A549 (cell line): ENCODE data around the gene AUH. TPM values are rescaled to one million over a fixed set of nuclear protein-coding genes. Genes with fewer than 3 reads are reported as not detected.

Source experiments
- ATAC-seq, 2 experiments: fragments of 200-7000 bp in 1 of 2; fragments of >200 bp in 1 of 2; cut with Nextera tagmentation in 1 of 2; cut with Tn5 transposase in 1 of 2; 3 replicates each; pipeline versions ENCODE4 v1.8.0 to v1.9.1; 2018 to 2020; ENCODE audit warnings: mild to moderate bottlenecking in 1 of 2, moderate library complexity in 1 of 2
- CTCF ChIA-PET: fragments of 300-600 bp; sonication (Branson Sonifier 250); formaldehyde crosslinking; extraction: SDS; loops from one replicate; lab custom pipeline; 2021; ENCODE audit warnings: antibody characterized with exemption, inconsistent platforms; lab: Yijun Ruan, JAX
- POLR2A ChIA-PET: fragments of 350-600 bp; formaldehyde crosslinking; extraction: SDS; loops from one replicate; lab custom pipeline; 2021; ENCODE audit warnings: antibody characterized with exemption, inconsistent platforms; lab: Yijun Ruan, JAX
- DNase-seq, 2 experiments: peaks; one replicate each; pipeline versions ENCODE4 v3.0.0 to v3.0.0-alpha.2; 2011 to 2016; ENCODE audit warnings: low read depth in 1 of 2, low spot score in 1 of 2
- FAIRE-seq: peaks from 2 replicates; lab custom pipeline; 2011; peaks lifted over from hg19 to GRCh38; lab: Jason Lieb, UNC
- H3K27ac ChIP-seq, 2 experiments: fragments of >200 bp; sonication (Bioruptor Twin); formaldehyde crosslinking; 3 replicates each; pipeline ENCODE4 v1.5.1; 2016 to 2017
- H3K4me1 ChIP-seq: fragments of >200 bp; sonication (Bioruptor Twin); formaldehyde crosslinking; 3 replicates; pipeline ENCODE4 v1.6.1; 2016
- H3K4me2 ChIP-seq: fragments of >200 bp; sonication (Bioruptor Twin); formaldehyde crosslinking; 3 replicates; pipeline ENCODE4 v1.6.1; 2016
- H3K4me3 ChIP-seq: fragments of >200 bp; sonication (Bioruptor Twin); formaldehyde crosslinking; 3 replicates; pipeline ENCODE4 v1.5.1; 2016
- H3K9me3 ChIP-seq: fragments of >200 bp; sonication (Bioruptor Twin); formaldehyde crosslinking; 3 replicates; pipeline ENCODE4 v1.6.1; 2016
- BHLHE40 ChIP-seq: IDR thresholded peaks from 2 replicates; pipeline ENCODE4 v1.6.1; 2012; ENCODE audit warnings: low read depth, low read length, inconsistent platforms
- CHD2 ChIP-seq: fragments of 150-350 bp; IDR thresholded peaks from 2 replicates; pipeline ENCODE4 v1.6.1; 2014; ENCODE audit warnings: low read length; ENCODE audit not compliant: partially characterized antibody
- CTCF ChIP-seq: fragments of >200 bp; sonication (Bioruptor Twin); formaldehyde crosslinking; IDR thresholded peaks from 3 replicates; pipeline ENCODE4 v1.5.1; 2016
- EHF ChIP-seq: fragments of 250-450 bp; sonication (Bioruptor Pico); IDR thresholded peaks from 2 replicates; pipeline ENCODE4 v1.5.0; 2020; ENCODE audit warnings: mild to moderate bottlenecking
- EP300 ChIP-seq, 2 experiments: fragments of >200 bp; sonication (Bioruptor Twin); formaldehyde crosslinking; IDR thresholded peaks; 2 replicates in 1 of 2; 3 replicates in 1 of 2; pipeline ENCODE4 v1.6.1; 2016 to 2017
- FOXS1 ChIP-seq: fragments of 250-450 bp; sonication (Bioruptor Pico); IDR thresholded peaks from 2 replicates; pipeline ENCODE4 v1.5.0; 2020; ENCODE audit warnings: mild to moderate bottlenecking, moderate library complexity
- GATA3 ChIP-seq: IDR thresholded peaks from 2 replicates; pipeline ENCODE4 v1.6.1; 2012; ENCODE audit warnings: borderline replicate concordance
- HDAC2 ChIP-seq: fragments of 200-600 bp; sonication (generic); IDR thresholded peaks from 2 replicates; pipeline ENCODE4 v1.6.1; 2016
- HEYL ChIP-seq: fragments of 250-450 bp; sonication (Bioruptor Pico); IDR thresholded peaks from 2 replicates; pipeline ENCODE4 v1.8.0; 2021; ENCODE audit warnings: mild to moderate bottlenecking, moderate library complexity
- HOXA7 ChIP-seq: fragments of 250-450 bp; sonication (Bioruptor Pico); IDR thresholded peaks from 2 replicates; pipeline ENCODE4 v1.5.0; 2020; ENCODE audit warnings: mild to moderate bottlenecking, moderate library complexity
- HOXB13 ChIP-seq: fragments of 250-450 bp; sonication (Bioruptor Pico); IDR thresholded peaks from 2 replicates; pipeline ENCODE4 v1.5.0; 2020; ENCODE audit warnings: low read depth, mild to moderate bottlenecking, moderate library complexity
- JUN ChIP-seq, 2 experiments: fragments of >200 bp; sonication (Bioruptor Twin); formaldehyde crosslinking; IDR thresholded peaks; 2 replicates in 1 of 2; 3 replicates in 1 of 2; pipeline ENCODE4 v1.6.1; 2016 to 2017
- MAFK ChIP-seq: fragments of 450-650 bp; IDR thresholded peaks from 2 replicates; pipeline ENCODE4 v1.6.1; 2014; ENCODE audit not compliant: partially characterized antibody
- MAZ ChIP-seq: fragments of 150-350 bp; IDR thresholded peaks from 2 replicates; pipeline ENCODE4 v1.6.1; 2014; ENCODE audit warnings: antibody characterized with exemption, low read depth, low read length, borderline replicate concordance
- MYC ChIP-seq: IDR thresholded peaks from 2 replicates; pipeline ENCODE4 v1.6.1; 2012; ENCODE audit warnings: mild to moderate bottlenecking, inconsistent platforms, low read length, improper control_type of control experiment, borderline replicate concordance
- NR3C1 ChIP-seq: fragments of >200 bp; sonication (Bioruptor Twin); formaldehyde crosslinking; IDR thresholded peaks from 3 replicates; pipeline ENCODE4 v1.6.1; 2017
- PBX3 ChIP-seq: IDR thresholded peaks from 2 replicates; pipeline ENCODE4 v1.6.1; 2012
- PHF8 ChIP-seq: fragments of 200-600 bp; sonication (generic); IDR thresholded peaks from 2 replicates; pipeline ENCODE4 v1.6.1; 2016; ENCODE audit warnings: low read depth, mild to moderate bottlenecking, antibody characterized with exemption, moderate library complexity, borderline replicate concordance
- RFX5 ChIP-seq: fragments of 450-650 bp; IDR thresholded peaks from 2 replicates; pipeline ENCODE4 v1.7.1; 2014; ENCODE audit warnings: antibody characterized with exemption, mild to moderate bottlenecking, moderate library complexity
- RNF2 ChIP-seq: fragments of 200-600 bp; sonication (generic); IDR thresholded peaks from 2 replicates; pipeline ENCODE4 v1.6.1; 2016; ENCODE audit warnings: low read depth, mild to moderate bottlenecking, antibody characterized with exemption, moderate library complexity, borderline replicate concordance
- TFCP2L1 ChIP-seq: fragments of 250-450 bp; sonication (Bioruptor Pico); IDR thresholded peaks from 2 replicates; pipeline ENCODE4 v1.5.0; 2021; ENCODE audit warnings: mild to moderate bottlenecking
- TP53 ChIP-seq: fragments of 250-450 bp; sonication (Bioruptor Pico); IDR thresholded peaks from 2 replicates; pipeline ENCODE4 v1.5.0; 2021; ENCODE audit warnings: mild to moderate bottlenecking, moderate library complexity
- USF2 ChIP-seq: fragments of 450-650 bp; IDR thresholded peaks from 2 replicates; pipeline ENCODE4 v1.6.1; 2014; ENCODE audit warnings: antibody characterized with exemption
- ZSCAN20 ChIP-seq: fragments of 250-450 bp; sonication (Bioruptor Pico); IDR thresholded peaks from 2 replicates; pipeline ENCODE4 v1.8.0; 2022; ENCODE audit warnings: mild to moderate bottlenecking, moderate library complexity
- WGBS: methylation state at CpG from one replicate; pipeline ENCODE4 v1.1.6; 2017; ENCODE audit errors: missing lambda C conversion rate; 5-methylcytosine and 5-hydroxymethylcytosine counted together
- polyA plus RNA-seq, 4 experiments: library from polyadenylated mRNA; depleted of rRNA in 3 of 4; stranded (reverse); fragments of >200 nt; fragmentation: RNase III in 1 of 4; extraction: RNeasy Plus Mini Kit Qiagen cat#74134 plus additional on column Dnase treatment in 1 of 4; gene quantifications; 2 replicates in 3 of 4; 3 replicates in 1 of 4; pipeline ENCODE4 v1.2.3, GENCODE V29; 2011 to 2017

Gene AUH
- polyA plus RNA-seq, 2 of the 4 experiments (the other 2 are of a cell fraction), result 11.1 to 15.9 TPM

GRCh38 chr9:91265514-91265913, 96.2 kb downstream of the AUH start:
- H3K27ac ChIP-seq, result no peak overlapping the region
- DNase-seq, result no peak
- WGBS, result 83% methylated on average over 5 of the region's 5 CpGs
- no peak for ATAC-seq
- H3K9me3 ChIP-seq, result no peaks in the 10 kb centered on the region
- CTCF ChIA-PET, result no interaction called here
- no peak for TF ChIP-seq CHD2
- no peak for TF ChIP-seq RNF2
- TF ChIP-seq PHF8, result no peak
- TF ChIP-seq TP53, result no peak
- TF ChIP-seq GATA3, result no peak
- TF ChIP-seq HEYL (CRISPR knock-in tag), result no peak
- no peak for TF ChIP-seq HOXB13 (CRISPR knock-in tag)
- TF ChIP-seq, all 56 proteins: peak for 0
- Histone ChIP-seq H3K4me2 (no peak overlapping the region), H3K4me1 (no peaks in the 10 kb centered on the region), H3K4me3 (no peak overlapping the region)
- POLR2A ChIA-PET, result no interaction called here
- no peak for FAIRE-seq

GRCh38 chr9:91261417-91261816, 100.3 kb downstream of the AUH start:
- DNase-seq, result no peak
- ChIA-PET POLR2A (no interaction called here), CTCF (interaction anchor here (1.2 kb wide), 1 partner anchor 165 kb away, joined by 3 read pairs; no protein-coding TSS in a partner anchor)
- FAIRE-seq, result no peak
- Histone ChIP-seq H3K4me1 (no peaks in the 10 kb centered on the region), H3K4me3 (no peak overlapping the region), H3K27ac (no peak overlapping the region), H3K4me2 (no peak overlapping the region), H3K9me3 (no peaks in the 10 kb centered on the region)
- WGBS, result 50% methylated on average over 1 of the region's 1 CpG
- ATAC-seq, result no peak
- TF ChIP-seq HOXA7 (CRISPR knock-in tag) (no peak), USF2 (no peak), MAZ (no peak), EP300 (IDR thresholded peaks at IDR 0.05) (no peak), HDAC2 (no peak), NR3C1 (no peak), BHLHE40 (no peak), MYC (no peak), PBX3 (no peak), EHF (no peak), MAFK (no peak), TFCP2L1 (no peak), FOXS1 (no peak), ZSCAN20 (no peak), CTCF (no peak)
- TF ChIP-seq, all 56 proteins: peak for 0

- no peak for TF ChIP-seq JUN (IDR thresholded peaks at IDR 0.05)
- TF ChIP-seq RNF2, result no peak
- no peak for TF ChIP-seq RFX5
- TF ChIP-seq HOXA7 (CRISPR knock-in tag), result no peak
- H3K27ac ChIP-seq, result no peak overlapping the region
- ChIA-PET POLR2A (no interaction called here), CTCF (interaction anchor here (0.6 kb wide), 1 partner anchor 935 kb away, joined by 3 read pairs; no protein-coding TSS in a partner anchor)
- FAIRE-seq (no peak), ATAC-seq (no peak), DNase-seq (no peak)
- no peaks in the 10 kb centered on the region for H3K9me3 ChIP-seq
- no peak overlapping the region for H3K4me2 ChIP-seq
- 89% methylated on average over 1 of the region's 1 CpG for WGBS
- no peaks in the 10 kb centered on the region for H3K4me1 ChIP-seq
- H3K4me3 ChIP-seq, result no peak overlapping the region
These were observed 102.6 kb downstream of the AUH start for GRCh38 chr9:91259162-91259561.
